ENCODE results near the gene DLGAP3. TPM values are rescaled to one million over a fixed set of nuclear protein-coding genes. Genes with fewer than 3 reads are reported as not detected.
A peak's percentile ranks its signal among the peaks of the same experiment; 100 is the strongest.

DLGAP3 gene
- total and polyA plus RNA-seq, 2 of the 13 experiments (the other 11 are each of a cell fraction or from before 2014, with no cell fraction given) = 0.03 to 0.04 TPM

DNA sequence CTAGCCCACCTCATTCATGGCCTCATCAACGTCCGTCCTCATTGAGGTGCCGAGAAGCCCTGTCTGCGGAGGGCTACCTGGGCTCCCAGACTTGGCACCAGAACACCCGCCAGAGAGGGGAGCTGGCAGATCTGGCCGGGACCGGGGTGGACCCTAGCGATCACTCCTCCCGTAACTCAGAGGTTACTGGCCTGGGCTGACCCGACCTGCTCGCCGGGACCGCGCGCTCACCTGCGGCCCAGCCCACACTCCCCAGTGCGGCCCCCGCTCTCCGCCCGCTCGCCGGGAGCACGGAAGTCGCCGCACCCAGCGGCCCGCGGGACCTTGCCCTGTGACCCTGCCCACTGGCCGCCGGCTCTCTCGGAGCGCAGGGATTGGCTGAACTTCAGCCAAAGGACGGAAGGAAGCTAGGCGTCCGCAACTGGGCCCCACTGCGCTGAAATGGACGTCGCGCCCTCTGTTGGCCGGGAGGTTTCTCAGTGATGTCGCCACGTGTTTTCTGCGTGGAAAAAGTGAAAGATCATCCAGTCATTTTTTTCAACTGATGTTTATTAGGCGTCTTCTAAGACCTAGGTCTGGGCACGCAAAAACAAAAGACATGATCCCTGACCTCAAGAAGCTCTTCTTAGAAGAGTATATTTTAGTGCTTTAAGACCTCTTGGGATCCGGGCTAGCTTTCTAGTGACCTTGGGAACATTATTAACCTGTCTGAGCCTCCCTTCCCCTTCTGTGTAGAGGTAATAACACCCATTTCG lies 69.8 kb downstream of the DLGAP3 start, which contains the start of gene SMIM12 (continued):
- TF ChIP-seq, protein P1, sequence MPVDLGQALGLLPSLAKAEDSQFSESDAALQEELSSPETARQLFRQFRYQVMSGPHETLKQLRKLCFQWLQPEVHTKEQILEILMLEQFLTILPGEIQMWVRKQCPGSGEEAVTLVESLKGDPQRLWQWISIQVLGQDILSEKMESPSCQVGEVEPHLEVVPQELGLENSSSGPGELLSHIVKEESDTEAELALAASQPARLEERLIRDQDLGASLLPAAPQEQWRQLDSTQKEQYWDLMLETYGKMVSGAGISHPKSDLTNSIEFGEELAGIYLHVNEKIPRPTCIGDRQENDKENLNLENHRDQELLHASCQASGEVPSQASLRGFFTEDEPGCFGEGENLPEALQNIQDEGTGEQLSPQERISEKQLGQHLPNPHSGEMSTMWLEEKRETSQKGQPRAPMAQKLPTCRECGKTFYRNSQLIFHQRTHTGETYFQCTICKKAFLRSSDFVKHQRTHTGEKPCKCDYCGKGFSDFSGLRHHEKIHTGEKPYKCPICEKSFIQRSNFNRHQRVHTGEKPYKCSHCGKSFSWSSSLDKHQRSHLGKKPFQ (CRISPR knock-in tag; IDR thresholded peaks at IDR 0.05; ENCODE audit: insufficient replicate concordance) = peak; percentile 45
- TF ChIP-seq ZNF777 (CRISPR knock-in tag; IDR thresholded peaks at IDR 0.05) (peak; percentile 40; the same call in 1 of the 2 replicates), SIX4 (CRISPR knock-in tag; IDR thresholded peaks at IDR 0.05) (no peak; the same call in 1 of the 2 replicates), WIZ (CRISPR knock-in tag; IDR thresholded peaks at IDR 0.05) (no peak), ZBTB20 (CRISPR knock-in tag; IDR thresholded peaks at IDR 0.05; ENCODE audit: borderline replicate concordance, low read depth) (0 out of 2 replicates have a peak, but pooled peaks have one; percentile 49), RFX1 (IDR thresholded peaks at IDR 0.05) (no peak), NCOA2 (CRISPR knock-in tag; IDR thresholded peaks at IDR 0.05) (peak; percentile 36; the same call in 1 of the 2 replicates), ZMYM4 (CRISPR knock-in tag; IDR thresholded peaks at IDR 0.05) (peak; percentile 99), SIN3B (IDR thresholded peaks at IDR 0.05; ENCODE audit: low read length) (no peak; the same call in 1 of the 2 replicates)
- TF ChIP-seq, protein P2, sequence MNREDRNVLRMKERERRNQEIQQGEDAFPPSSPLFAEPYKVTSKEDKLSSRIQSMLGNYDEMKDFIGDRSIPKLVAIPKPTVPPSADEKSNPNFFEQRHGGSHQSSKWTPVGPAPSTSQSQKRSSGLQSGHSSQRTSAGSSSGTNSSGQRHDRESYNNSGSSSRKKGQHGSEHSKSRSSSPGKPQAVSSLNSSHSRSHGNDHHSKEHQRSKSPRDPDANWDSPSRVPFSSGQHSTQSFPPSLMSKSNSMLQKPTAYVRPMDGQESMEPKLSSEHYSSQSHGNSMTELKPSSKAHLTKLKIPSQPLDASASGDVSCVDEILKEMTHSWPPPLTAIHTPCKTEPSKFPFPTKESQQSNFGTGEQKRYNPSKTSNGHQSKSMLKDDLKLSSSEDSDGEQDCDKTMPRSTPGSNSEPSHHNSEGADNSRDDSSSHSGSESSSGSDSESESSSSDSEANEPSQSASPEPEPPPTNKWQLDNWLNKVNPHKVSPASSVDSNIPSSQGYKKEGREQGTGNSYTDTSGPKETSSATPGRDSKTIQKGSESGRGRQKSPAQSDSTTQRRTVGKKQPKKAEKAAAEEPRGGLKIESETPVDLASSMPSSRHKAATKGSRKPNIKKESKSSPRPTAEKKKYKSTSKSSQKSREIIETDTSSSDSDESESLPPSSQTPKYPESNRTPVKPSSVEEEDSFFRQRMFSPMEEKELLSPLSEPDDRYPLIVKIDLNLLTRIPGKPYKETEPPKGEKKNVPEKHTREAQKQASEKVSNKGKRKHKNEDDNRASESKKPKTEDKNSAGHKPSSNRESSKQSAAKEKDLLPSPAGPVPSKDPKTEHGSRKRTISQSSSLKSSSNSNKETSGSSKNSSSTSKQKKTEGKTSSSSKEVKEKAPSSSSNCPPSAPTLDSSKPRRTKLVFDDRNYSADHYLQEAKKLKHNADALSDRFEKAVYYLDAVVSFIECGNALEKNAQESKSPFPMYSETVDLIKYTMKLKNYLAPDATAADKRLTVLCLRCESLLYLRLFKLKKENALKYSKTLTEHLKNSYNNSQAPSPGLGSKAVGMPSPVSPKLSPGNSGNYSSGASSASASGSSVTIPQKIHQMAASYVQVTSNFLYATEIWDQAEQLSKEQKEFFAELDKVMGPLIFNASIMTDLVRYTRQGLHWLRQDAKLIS (CRISPR knock-in tag; IDR thresholded peaks at IDR 0.05) = no peak
- TF ChIP-seq, protein P3, sequence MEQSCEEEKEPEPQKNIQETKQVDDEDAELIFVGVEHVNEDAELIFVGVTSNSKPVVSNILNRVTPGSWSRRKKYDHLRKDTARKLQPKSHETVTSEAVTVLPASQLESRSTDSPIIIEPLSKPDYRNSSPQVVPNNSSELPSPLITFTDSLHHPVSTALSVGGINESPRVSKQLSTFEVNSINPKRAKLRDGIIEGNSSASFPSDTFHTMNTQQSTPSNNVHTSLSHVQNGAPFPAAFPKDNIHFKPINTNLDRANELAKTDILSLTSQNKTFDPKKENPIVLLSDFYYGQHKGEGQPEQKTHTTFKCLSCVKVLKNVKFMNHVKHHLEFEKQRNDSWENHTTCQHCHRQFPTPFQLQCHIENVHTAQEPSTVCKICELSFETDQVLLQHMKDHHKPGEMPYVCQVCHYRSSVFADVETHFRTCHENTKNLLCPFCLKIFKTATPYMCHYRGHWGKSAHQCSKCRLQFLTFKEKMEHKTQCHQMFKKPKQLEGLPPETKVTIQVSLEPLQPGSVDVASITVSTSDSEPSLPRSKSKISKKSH (CRISPR knock-in tag; IDR thresholded peaks at IDR 0.05; ENCODE audit: borderline replicate concordance) = no peak
- TF ChIP-seq, protein P4, sequence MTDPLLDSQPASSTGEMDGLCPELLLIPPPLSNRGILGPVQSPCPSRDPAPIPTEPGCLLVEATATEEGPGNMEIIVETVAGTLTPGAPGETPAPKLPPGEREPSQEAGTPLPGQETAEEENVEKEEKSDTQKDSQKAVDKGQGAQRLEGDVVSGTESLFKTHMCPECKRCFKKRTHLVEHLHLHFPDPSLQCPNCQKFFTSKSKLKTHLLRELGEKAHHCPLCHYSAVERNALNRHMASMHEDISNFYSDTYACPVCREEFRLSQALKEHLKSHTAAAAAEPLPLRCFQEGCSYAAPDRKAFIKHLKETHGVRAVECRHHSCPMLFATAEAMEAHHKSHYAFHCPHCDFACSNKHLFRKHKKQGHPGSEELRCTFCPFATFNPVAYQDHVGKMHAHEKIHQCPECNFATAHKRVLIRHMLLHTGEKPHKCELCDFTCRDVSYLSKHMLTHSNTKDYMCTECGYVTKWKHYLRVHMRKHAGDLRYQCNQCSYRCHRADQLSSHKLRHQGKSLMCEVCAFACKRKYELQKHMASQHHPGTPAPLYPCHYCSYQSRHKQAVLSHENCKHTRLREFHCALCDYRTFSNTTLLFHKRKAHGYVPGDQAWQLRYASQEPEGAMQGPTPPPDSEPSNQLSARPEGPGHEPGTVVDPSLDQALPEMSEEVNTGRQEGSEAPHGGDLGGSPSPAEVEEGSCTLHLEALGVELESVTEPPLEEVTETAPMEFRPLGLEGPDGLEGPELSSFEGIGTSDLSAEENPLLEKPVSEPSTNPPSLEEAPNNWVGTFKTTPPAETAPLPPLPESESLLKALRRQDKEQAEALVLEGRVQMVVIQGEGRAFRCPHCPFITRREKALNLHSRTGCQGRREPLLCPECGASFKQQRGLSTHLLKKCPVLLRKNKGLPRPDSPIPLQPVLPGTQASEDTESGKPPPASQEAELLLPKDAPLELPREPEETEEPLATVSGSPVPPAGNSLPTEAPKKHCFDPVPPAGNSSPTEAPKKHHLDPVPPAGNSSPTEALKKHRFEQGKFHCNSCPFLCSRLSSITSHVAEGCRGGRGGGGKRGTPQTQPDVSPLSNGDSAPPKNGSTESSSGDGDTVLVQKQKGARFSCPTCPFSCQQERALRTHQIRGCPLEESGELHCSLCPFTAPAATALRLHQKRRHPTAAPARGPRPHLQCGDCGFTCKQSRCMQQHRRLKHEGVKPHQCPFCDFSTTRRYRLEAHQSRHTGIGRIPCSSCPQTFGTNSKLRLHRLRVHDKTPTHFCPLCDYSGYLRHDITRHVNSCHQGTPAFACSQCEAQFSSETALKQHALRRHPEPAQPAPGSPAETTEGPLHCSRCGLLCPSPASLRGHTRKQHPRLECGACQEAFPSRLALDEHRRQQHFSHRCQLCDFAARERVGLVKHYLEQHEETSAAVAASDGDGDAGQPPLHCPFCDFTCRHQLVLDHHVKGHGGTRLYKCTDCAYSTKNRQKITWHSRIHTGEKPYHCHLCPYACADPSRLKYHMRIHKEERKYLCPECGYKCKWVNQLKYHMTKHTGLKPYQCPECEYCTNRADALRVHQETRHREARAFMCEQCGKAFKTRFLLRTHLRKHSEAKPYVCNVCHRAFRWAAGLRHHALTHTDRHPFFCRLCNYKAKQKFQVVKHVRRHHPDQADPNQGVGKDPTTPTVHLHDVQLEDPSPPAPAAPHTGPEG (CRISPR knock-in tag; IDR thresholded peaks at IDR 0.05) = peak; percentile 78; the same call in 1 of the 2 replicates
- TF ChIP-seq, protein P5, sequence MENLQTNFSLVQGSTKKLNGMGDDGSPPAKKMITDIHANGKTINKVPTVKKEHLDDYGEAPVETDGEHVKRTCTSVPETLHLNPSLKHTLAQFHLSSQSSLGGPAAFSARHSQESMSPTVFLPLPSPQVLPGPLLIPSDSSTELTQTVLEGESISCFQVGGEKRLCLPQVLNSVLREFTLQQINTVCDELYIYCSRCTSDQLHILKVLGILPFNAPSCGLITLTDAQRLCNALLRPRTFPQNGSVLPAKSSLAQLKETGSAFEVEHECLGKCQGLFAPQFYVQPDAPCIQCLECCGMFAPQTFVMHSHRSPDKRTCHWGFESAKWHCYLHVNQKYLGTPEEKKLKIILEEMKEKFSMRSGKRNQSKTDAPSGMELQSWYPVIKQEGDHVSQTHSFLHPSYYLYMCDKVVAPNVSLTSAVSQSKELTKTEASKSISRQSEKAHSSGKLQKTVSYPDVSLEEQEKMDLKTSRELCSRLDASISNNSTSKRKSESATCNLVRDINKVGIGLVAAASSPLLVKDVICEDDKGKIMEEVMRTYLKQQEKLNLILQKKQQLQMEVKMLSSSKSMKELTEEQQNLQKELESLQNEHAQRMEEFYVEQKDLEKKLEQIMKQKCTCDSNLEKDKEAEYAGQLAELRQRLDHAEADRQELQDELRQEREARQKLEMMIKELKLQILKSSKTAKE (CRISPR knock-in tag; IDR thresholded peaks at IDR 0.05; ENCODE audit: borderline replicate concordance) = 0 out of 2 replicates have a peak, but pooled peaks have one; percentile 12

Measured in HepG2 (cell line).